Astrocyte of the spinal cord (primary cell): ENCODE results near the gene BASP1.

Experiments
- DNase-seq: peaks from one replicate; pipeline ENCODE4 v3.0.0; 2011; ENCODE audit warnings: low read depth, low spot score
- H3K4me3 ChIP-seq: 2 replicates; pipeline ENCODE4 v1.5.1; 2011; ENCODE audit warnings: low read depth, mild to moderate bottlenecking, low read length, moderate library complexity
- CTCF ChIP-seq: IDR thresholded peaks from 2 replicates; pipeline ENCODE4 v1.5.1; 2012; ENCODE audit warnings: low read depth, mild to moderate bottlenecking, low read length, inconsistent platforms
- in situ Hi-C: cut with HindIII; loops from 2 replicates; pipeline ENCODE4 v1.10.0; 2017; ENCODE audit warnings: low sequenced_read_pairs

Gene BASP1

GRCh38 chr5:17185349-17185748 lies 32.1 kb upstream of the BASP1 start:
- DNase-seq = no peak

GRCh38 chr5:17185773-17186172 lies 31.7 kb upstream of the BASP1 start:
- DNase-seq = peak; percentile 85
- H3K4me3 ChIP-seq = no peak overlapping the region
- in situ Hi-C loops = no loop called here
- TF ChIP-seq CTCF = peak; percentile 8

More at GRCh38 chr5:17185349-17185748, 32.1 kb upstream of the BASP1 start:
- no peak overlapping the region for H3K4me3 ChIP-seq
- in situ Hi-C loops = no loop called here
- TF ChIP-seq CTCF = no peak

DNA sequence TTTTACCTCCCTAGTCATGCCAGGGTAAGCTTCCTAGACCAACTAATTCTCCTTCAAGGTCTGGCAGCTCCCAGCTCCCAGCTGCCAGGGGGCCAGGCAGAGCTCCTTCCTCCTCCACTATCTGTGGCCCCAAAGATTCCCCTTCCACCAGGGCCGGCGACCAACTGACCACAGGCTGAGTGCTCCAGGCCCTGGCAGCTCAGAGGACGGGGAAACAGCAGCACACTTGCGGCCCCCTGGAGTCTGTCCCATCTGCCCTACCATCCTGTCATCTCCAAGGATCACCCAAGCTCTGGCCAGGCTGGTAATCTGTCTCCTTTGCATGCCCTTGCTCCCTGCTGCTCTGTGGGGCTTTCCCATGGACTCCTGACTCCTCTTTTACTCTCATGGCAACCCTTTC lies 31.2 kb upstream of the BASP1 start:
- in situ Hi-C loops = no loop called here
- no peak for TF ChIP-seq CTCF
- DNase-seq = no peak
- H3K4me3 ChIP-seq = no peak overlapping the region

- H3K4me3 ChIP-seq = no peak overlapping the region
- in situ Hi-C loops = no loop called here
- TF ChIP-seq CTCF = no peak
- DNase-seq = peak; percentile 30
These were observed 30.2 kb upstream of the BASP1 start for GRCh38 chr5:17187011-17187785.

- no peak for TF ChIP-seq CTCF
- in situ Hi-C loops = no loop called here
- no peak overlapping the region for H3K4me3 ChIP-seq
- no peak for DNase-seq
These were observed 29.7 kb upstream of the BASP1 start for GRCh38 chr5:17187786-17188170.

GRCh38 chr5:17189381-17190036 lies 27.9 kb upstream of the BASP1 start:
- DNase-seq = peak; percentile 85
- H3K4me3 ChIP-seq = no peak overlapping the region
- peak; percentile 77 for TF ChIP-seq CTCF
- in situ Hi-C loops = no loop called here
